Fibroblast of lung (primary cell): ENCODE measurements around the gene CRYBG2. TPM values are rescaled to one million over a fixed set of nuclear protein-coding genes. Genes with fewer than 3 reads are reported as not detected.

Experiments
- DNase-seq, 2 donors: peaks; one replicate each; pipeline versions ENCODE4 v3.0.0 to v3.0.0-alpha.2; 2010; ENCODE audit warnings: low read depth in 2 of 2
- H2AFZ ChIP-seq: 2 replicates; pipeline ENCODE4 v1.5.1; 2012; ENCODE audit warnings: low read length, control low read depth, inconsistent platforms
- H3K27ac ChIP-seq: 2 replicates; pipeline ENCODE4 v1.5.1; 2011; ENCODE audit warnings: low read length, control low read depth; ENCODE audit not compliant: insufficient read depth
- H3K27me3 ChIP-seq: 2 replicates; pipeline ENCODE4 v1.5.1; 2011; ENCODE audit warnings: mild to moderate bottlenecking, low read length; ENCODE audit not compliant: control insufficient read depth, insufficient read depth
- H3K36me3 ChIP-seq: 2 replicates; pipeline ENCODE4 v1.5.1; 2011; ENCODE audit warnings: low read length; ENCODE audit not compliant: control insufficient read depth, insufficient read depth
- H3K4me1 ChIP-seq: 2 replicates; pipeline ENCODE4 v1.5.1; 2011; ENCODE audit warnings: low read length; ENCODE audit not compliant: control insufficient read depth, insufficient read depth; ENCODE audit errors: extremely low read depth
- H3K4me2 ChIP-seq: 2 replicates; pipeline ENCODE4 v1.5.1; 2011; ENCODE audit warnings: low read length, control low read depth; ENCODE audit not compliant: insufficient read depth; ENCODE audit errors: extremely low read depth
- H3K4me3 ChIP-seq, 4 experiments: fragments of 200-600 bp in 1 of 4; sonication (generic) in 1 of 4; replicated peaks in 1 of 4; 2 replicates each; pipeline ENCODE4 v1.5.1; 2011 to 2016; ENCODE audit warnings: low read length in 4 of 4, low read depth in 3 of 4, mild to moderate bottlenecking in 3 of 4, control low read depth in 2 of 4, inconsistent platforms in 1 of 4, mixed read lengths in 1 of 4; ENCODE audit not compliant: insufficient read depth in 1 of 4; ENCODE audit errors: control extremely low read depth in 1 of 4
- H3K79me2 ChIP-seq: 2 replicates; pipeline ENCODE4 v1.5.1; 2012; ENCODE audit warnings: mild to moderate bottlenecking, low read length, inconsistent platforms; ENCODE audit not compliant: control insufficient read depth, insufficient read depth
- H3K9ac ChIP-seq: 2 replicates; pipeline ENCODE4 v1.5.1; 2011; ENCODE audit warnings: mild to moderate bottlenecking, low read length, control low read depth; ENCODE audit not compliant: insufficient read depth
- H3K9me3 ChIP-seq: 2 replicates; pipeline ENCODE4 v1.5.1; 2012; ENCODE audit warnings: low read depth, low read length; ENCODE audit not compliant: control insufficient read depth, insufficient read depth
- H4K20me1 ChIP-seq: 2 replicates; pipeline ENCODE4 v1.5.1; 2011; ENCODE audit warnings: low read length; ENCODE audit not compliant: control insufficient read depth, insufficient read depth; ENCODE audit errors: extremely low read depth
- EZH2 ChIP-seq: IDR thresholded peaks from 2 replicates; pipeline ENCODE4 v1.5.1; 2012; ENCODE audit warnings: low read length, control low read depth, mild to moderate bottlenecking; ENCODE audit errors: missing control alignments
- polyA plus RNA-seq, 2 donors: library from polyadenylated mRNA; depleted of rRNA in 1 of 2; stranded (reverse) in 1 of 2; unstranded in 1 of 2; fragments of >200 nt; gene quantifications; 2 replicates each; pipeline ENCODE4 v1.2.1, GENCODE V29; 2011 to 2012; ENCODE audit warnings: missing spikeins in 1 of 2
- total RNA-seq: library from RNA; depleted of rRNA; stranded (reverse); fragments of >200 nt; gene quantifications from 2 replicates; pipeline ENCODE4 v1.2.1, GENCODE V29; 2014
- TF ChIP-seq, protein P1 (sequence below), 2 donors: IDR thresholded peaks in 1 of 2; conservative IDR thresholded peaks in 1 of 2; 1 replicate in 1 of 2; 2 replicates in 1 of 2; pipeline ENCODE4 v1.5.1; 2011 to 2012; ENCODE audit warnings: low read length in 2 of 2, control low read depth in 1 of 2, inconsistent platforms in 1 of 2, low read depth in 1 of 2, mild to moderate bottlenecking in 1 of 2

Gene CRYBG2
- total and polyA plus RNA-seq, 2 donors (not counting 1 experiment from before 2014, with no cell fraction given), result not detected

DNA sequence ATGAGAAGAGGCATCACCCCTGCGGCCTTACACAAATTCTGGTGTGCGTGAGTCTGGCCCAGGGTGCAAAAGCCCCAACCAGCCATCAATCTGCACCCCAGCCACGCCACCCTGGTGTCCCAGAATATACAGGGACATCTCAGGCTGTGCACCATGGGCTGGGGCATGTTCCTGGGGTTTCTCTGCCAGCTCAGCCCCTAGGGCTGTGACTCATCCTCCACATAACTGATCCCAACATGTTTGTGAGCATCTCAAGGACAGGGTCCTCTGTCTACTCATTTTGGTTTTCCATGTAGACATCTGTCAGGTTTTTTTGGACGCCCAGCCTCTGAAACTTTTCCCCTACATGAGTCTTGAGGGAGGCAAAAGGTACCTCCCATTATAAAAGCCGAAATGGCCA, 18.1 kb upstream of the CRYBG2 start:
- peak in 1 of 2 donors; percentile 23 for DNase-seq
- H3K9me3 ChIP-seq, result no peaks in the 10 kb centered on the region
- H3K36me3 ChIP-seq, result no peaks in the 10 kb centered on the region

DNA sequence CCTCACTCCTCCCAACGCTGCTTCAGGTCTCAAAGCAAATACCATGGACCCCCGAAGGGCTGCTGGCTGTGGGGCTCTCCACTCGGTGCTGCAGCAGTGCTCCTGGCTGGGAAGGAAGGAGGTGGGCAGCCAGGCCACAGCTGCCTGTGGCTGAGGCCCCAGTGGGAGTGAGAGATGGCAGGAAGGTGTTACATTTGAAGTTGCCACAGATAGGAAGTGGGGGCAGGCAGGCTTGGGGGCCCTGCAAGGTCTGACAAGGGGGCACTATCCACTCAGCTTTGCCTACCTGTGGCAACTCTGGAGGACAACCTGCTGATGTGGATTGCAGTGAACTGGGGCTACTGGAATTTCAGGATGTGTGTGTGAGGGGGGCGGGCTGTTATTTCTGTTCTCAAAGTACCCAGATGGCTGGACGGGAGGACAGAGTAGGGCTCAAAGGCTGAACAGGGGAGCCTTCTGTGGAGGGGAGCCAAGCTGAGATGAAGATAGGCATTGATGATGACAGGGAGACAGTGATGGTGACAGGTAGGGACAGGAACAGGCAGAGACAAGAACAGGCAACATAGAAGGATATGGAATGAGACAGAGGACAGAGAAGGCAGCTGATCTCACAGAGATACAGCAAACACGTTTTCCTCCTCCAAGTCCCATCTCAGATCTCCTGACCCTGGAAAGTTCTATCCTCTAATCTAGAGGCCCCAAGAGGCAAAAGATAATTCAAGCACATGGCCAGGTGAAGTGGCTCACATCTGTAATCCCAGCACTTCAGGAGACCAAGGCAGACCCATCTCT, 16.9 kb upstream of the CRYBG2 start:
- Histone ChIP-seq H3K4me3 (no peak overlapping the region), H3K9me3 (no peaks in the 10 kb centered on the region), H3K27ac (no peak overlapping the region), H3K4me2 (no peak overlapping the region), H3K9ac (no peak overlapping the region), H2AFZ (no peak overlapping the region), H3K36me3 (no peaks in the 10 kb centered on the region), H3K4me1 (peaks cover 3% of the 10 kb centered on the region), H3K79me2 (no peaks in the 10 kb centered on the region), H3K27me3 (no peaks in the 10 kb centered on the region), H4K20me1 (no peaks in the 10 kb centered on the region)
- no peak for TF ChIP-seq EZH2
- TF ChIP-seq, protein P1, sequence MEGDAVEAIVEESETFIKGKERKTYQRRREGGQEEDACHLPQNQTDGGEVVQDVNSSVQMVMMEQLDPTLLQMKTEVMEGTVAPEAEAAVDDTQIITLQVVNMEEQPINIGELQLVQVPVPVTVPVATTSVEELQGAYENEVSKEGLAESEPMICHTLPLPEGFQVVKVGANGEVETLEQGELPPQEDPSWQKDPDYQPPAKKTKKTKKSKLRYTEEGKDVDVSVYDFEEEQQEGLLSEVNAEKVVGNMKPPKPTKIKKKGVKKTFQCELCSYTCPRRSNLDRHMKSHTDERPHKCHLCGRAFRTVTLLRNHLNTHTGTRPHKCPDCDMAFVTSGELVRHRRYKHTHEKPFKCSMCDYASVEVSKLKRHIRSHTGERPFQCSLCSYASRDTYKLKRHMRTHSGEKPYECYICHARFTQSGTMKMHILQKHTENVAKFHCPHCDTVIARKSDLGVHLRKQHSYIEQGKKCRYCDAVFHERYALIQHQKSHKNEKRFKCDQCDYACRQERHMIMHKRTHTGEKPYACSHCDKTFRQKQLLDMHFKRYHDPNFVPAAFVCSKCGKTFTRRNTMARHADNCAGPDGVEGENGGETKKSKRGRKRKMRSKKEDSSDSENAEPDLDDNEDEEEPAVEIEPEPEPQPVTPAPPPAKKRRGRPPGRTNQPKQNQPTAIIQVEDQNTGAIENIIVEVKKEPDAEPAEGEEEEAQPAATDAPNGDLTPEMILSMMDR (conservative IDR thresholded peaks at IDR 0.05 in 1 of 2, IDR thresholded peaks at IDR 0.05 in 1 of 2; ENCODE audit: low read depth in 1 of 2, low read length in 2 of 2), result no peak
- no peak for DNase-seq

More for the DNA sequence above, 18.1 kb upstream of the CRYBG2 start:
- Histone ChIP-seq H3K9ac (no peak overlapping the region), H2AFZ (no peak overlapping the region), H3K4me3 (no peak overlapping the region), H4K20me1 (no peaks in the 10 kb centered on the region), H3K4me1 (peaks cover 3% of the 10 kb centered on the region), H3K4me2 (no peak overlapping the region), H3K27ac (no peak overlapping the region), H3K79me2 (no peaks in the 10 kb centered on the region), H3K27me3 (no peaks in the 10 kb centered on the region)
- TF ChIP-seq EZH2, result no peak
- TF ChIP-seq, protein P1 (conservative IDR thresholded peaks at IDR 0.05 in 1 of 2, IDR thresholded peaks at IDR 0.05 in 1 of 2; ENCODE audit: low read depth in 1 of 2, low read length in 2 of 2), result no peak

DNA sequence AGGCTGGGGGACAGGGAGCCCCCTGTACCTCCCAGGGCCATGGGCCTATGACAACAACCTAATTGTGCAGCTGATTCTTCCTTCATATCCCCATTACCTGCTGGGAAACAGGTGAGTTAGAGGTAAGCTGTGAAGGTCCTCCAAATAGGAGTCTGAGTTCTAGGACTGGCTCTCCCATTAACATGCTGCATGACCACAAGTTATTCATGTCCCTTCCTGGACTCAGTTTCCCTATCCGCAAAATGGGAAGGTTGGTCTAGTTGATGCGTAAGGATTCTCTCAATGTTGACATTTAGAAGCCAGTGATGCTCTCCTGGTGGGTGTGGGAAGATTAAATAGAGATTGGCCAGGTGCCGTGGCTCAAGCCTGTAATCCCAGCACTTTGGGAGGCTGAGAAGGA, 14.6 kb upstream of the CRYBG2 start:
- H3K4me1 ChIP-seq, result no peaks in the 10 kb centered on the region
- H3K27me3 ChIP-seq, result peaks cover 6% of the 10 kb centered on the region
- no peaks in the 10 kb centered on the region for H4K20me1 ChIP-seq
- H3K79me2 ChIP-seq, result no peaks in the 10 kb centered on the region
- DNase-seq, result no peak
- no peaks in the 10 kb centered on the region for H3K36me3 ChIP-seq
- H3K27ac ChIP-seq, result no peak overlapping the region
- TF ChIP-seq EZH2, result no peak
- H3K9me3 ChIP-seq, result no peaks in the 10 kb centered on the region
- no peak overlapping the region for H3K9ac ChIP-seq
- H3K4me3 ChIP-seq, result no peak overlapping the region
- no peak overlapping the region for H3K4me2 ChIP-seq
- no peak overlapping the region for H2AFZ ChIP-seq
